A673 (cell line): ENCODE measurements around the gene TUT7.

Source experiments
- CTCF ChIP-seq: fragments of 300-800, 200-600 bp; sonication (generic); conservative IDR thresholded peaks from 2 replicates; pipeline ENCODE4 v1.5.1; 2017; ENCODE audit warnings: low read depth, mild to moderate bottlenecking, antibody characterized with exemption, low read length, moderate library complexity, mixed read lengths
- EZH2 ChIP-seq: fragments of 200-600 bp; sonication (generic); IDR thresholded peaks from 2 replicates; pipeline ENCODE4 v1.6.1; 2017; ENCODE audit warnings: borderline replicate concordance, low read depth, mild to moderate bottlenecking, mixed read lengths, antibody characterized with exemption, low read length; ENCODE audit not compliant: poor library complexity, severe bottlenecking

GRCh38 chr9:86324901-86325300 is 29.3 kb downstream of the TUT7 start:
- no peak for TF ChIP-seq CTCF
- no peak for TF ChIP-seq EZH2
